NB4 (cell line): ENCODE data around the gene DDC.
A peak's percentile ranks its signal among the peaks of the same experiment; 100 is the strongest.

Experiments used
- DNase-seq: peaks from one replicate; pipeline ENCODE4 v3.0.0; 2010; ENCODE audit warnings: low read depth
- H3K4me3 ChIP-seq: one replicate; pipeline ENCODE4 v1.5.1; 2011; ENCODE audit warnings: mild to moderate bottlenecking, low read depth, low read length, moderate library complexity
- CTCF ChIP-seq: IDR thresholded peaks from one replicate; pipeline ENCODE4 v1.5.1; 2012; ENCODE audit warnings: low read depth, low read length
- MAX ChIP-seq: IDR thresholded peaks from 2 replicates; pipeline ENCODE4 v1.6.1; 2011; ENCODE audit warnings: low read depth, low read length
- MYC ChIP-seq: IDR thresholded peaks from 2 replicates; pipeline ENCODE4 v1.6.1; 2011; ENCODE audit warnings: low read depth, low read length
- POLR2A ChIP-seq: IDR thresholded peaks from 2 replicates; pipeline ENCODE4 v1.6.1; 2011; ENCODE audit warnings: mild to moderate bottlenecking; ENCODE audit not compliant: insufficient read length; ENCODE audit errors: extremely low read depth

Gene DDC

GRCh38 chr7:50591480-50592438, 26.6 kb upstream of the DDC start:
- no peak for TF ChIP-seq CTCF
- TF ChIP-seq MYC, result no peak
- no peak for TF ChIP-seq MAX
- TF ChIP-seq POLR2A, result no peak
- no peak overlapping the region for H3K4me3 ChIP-seq
- DNase-seq, result no peak

GRCh38 chr7:50591098-50591479, 25.9 kb upstream of the DDC start:
- TF ChIP-seq POLR2A (no peak), MAX (no peak), CTCF (no peak), MYC (no peak)

GRCh38 chr7:50590535-50590934, 25.3 kb upstream of the DDC start:
- no peak for TF ChIP-seq POLR2A
- TF ChIP-seq MYC, result no peak
- TF ChIP-seq CTCF, result no peak
- no peak for TF ChIP-seq MAX

More at GRCh38 chr7:50591098-50591479, 25.9 kb upstream of the DDC start:
- DNase-seq, result no peak
- no peak overlapping the region for H3K4me3 ChIP-seq

GRCh38 chr7:50589364-50589763, 24.2 kb upstream of the DDC start:
- no peak for DNase-seq
- TF ChIP-seq POLR2A, result no peak
- TF ChIP-seq MYC, result no peak
- no peak for TF ChIP-seq MAX
- TF ChIP-seq CTCF, result no peak
- no peak overlapping the region for H3K4me3 ChIP-seq

More at GRCh38 chr7:50590535-50590934, 25.3 kb upstream of the DDC start:
- no peak for DNase-seq
- no peak overlapping the region for H3K4me3 ChIP-seq

- DNase-seq, result peak; percentile 40
Measured at GRCh38 chr7:50588937-50589336, 23.7 kb upstream of the DDC start.

More at GRCh38 chr7:50588937-50589336, 23.7 kb upstream of the DDC start:
- TF ChIP-seq CTCF, result peak; percentile 28
- TF ChIP-seq MYC, result no peak
- no peak for TF ChIP-seq MAX
- no peak overlapping the region for H3K4me3 ChIP-seq
